Breast epithelium (tissue), 4 donors: ENCODE results near the gene AMIGO2. TPM values are rescaled to one million over a fixed set of nuclear protein-coding genes. Genes with fewer than 3 reads are reported as not detected.
A peak's percentile ranks its signal among the peaks of the same experiment; 100 is the strongest.

Experiments used
- DNase-seq, 2 donors: peaks; one replicate each; pipeline ENCODE4 v3.0.0-alpha.2; 2019; ENCODE audit warnings: low spot score in 2 of 2
- H3K27ac ChIP-seq, 2 donors: fragments of 200-600 bp; sonication (generic) in 1 of 2; one replicate each; pipeline ENCODE4 v1.5.1; 2016 to 2019; ENCODE audit warnings: mild to moderate bottlenecking in 1 of 2
- H3K27me3 ChIP-seq, 2 donors: fragments of 200-600 bp; sonication (generic) in 1 of 2; one replicate each; pipeline versions ENCODE4 v1.5.1 to v1.6.0; 2017 to 2019; ENCODE audit warnings: control low read depth in 1 of 2, mild to moderate bottlenecking in 1 of 2
- H3K36me3 ChIP-seq: fragments of 200-600 bp; one replicate; pipeline ENCODE4 v1.5.1; 2019
- H3K4me1 ChIP-seq, 2 donors: fragments of 200-600 bp; sonication (generic); one replicate each; pipeline ENCODE4 v1.5.1; 2016 to 2019; ENCODE audit warnings: control low read depth in 1 of 2
- H3K4me3 ChIP-seq, 3 donors: fragments of 200-600 bp; sonication (generic); 1 replicate in 2 of 3; 2 replicates in 1 of 3; pipeline ENCODE4 v1.5.1; 2016 to 2019; ENCODE audit warnings: mild to moderate bottlenecking in 3 of 3, moderate library complexity in 2 of 3
- H3K9me3 ChIP-seq, 2 donors: fragments of 200-600 bp; sonication (generic) in 1 of 2; one replicate each; pipeline ENCODE4 v1.5.1; 2016 to 2019; ENCODE audit warnings: control low read depth in 1 of 2
- POLR2A ChIP-seq: fragments of 450-650 bp; IDR thresholded peaks from one replicate; pipeline ENCODE4 v1.6.1; 2016; ENCODE audit warnings: antibody characterized with exemption, mild to moderate bottlenecking, moderate library complexity
- POLR2AphosphoS5 ChIP-seq, 3 donors: sonication (generic); formaldehyde crosslinking; IDR thresholded peaks; one replicate each; pipeline ENCODE4 v1.6.1; 2017; ENCODE audit warnings: antibody characterized with exemption in 3 of 3
- intact Hi-C: fragments of 100-400 bp; cut with DNase I; formaldehyde crosslinking; loops from one replicate; pipeline ENCODE4 v1.15.1; 2023; ENCODE audit warnings: low total_unique reads
- total RNA-seq, 3 donors: library from RNA; depleted of rRNA; stranded (reverse); fragments of >200 nt; gene quantifications; one replicate each; pipeline ENCODE4 v1.1.0, GENCODE V29; 2016
- TF ChIP-seq, protein P1 (sequence below), 3 donors: fragments of 450-650 bp; IDR thresholded peaks; one replicate each; pipeline ENCODE4 v1.5.1; 2016 to 2017; ENCODE audit warnings: antibody characterized with exemption in 3 of 3, mild to moderate bottlenecking in 3 of 3, moderate library complexity in 3 of 3

The AMIGO2 gene
- total RNA-seq, 3 donors from 2014 or later = 6.7 to 57.7 (median 28.2) TPM

DNA sequence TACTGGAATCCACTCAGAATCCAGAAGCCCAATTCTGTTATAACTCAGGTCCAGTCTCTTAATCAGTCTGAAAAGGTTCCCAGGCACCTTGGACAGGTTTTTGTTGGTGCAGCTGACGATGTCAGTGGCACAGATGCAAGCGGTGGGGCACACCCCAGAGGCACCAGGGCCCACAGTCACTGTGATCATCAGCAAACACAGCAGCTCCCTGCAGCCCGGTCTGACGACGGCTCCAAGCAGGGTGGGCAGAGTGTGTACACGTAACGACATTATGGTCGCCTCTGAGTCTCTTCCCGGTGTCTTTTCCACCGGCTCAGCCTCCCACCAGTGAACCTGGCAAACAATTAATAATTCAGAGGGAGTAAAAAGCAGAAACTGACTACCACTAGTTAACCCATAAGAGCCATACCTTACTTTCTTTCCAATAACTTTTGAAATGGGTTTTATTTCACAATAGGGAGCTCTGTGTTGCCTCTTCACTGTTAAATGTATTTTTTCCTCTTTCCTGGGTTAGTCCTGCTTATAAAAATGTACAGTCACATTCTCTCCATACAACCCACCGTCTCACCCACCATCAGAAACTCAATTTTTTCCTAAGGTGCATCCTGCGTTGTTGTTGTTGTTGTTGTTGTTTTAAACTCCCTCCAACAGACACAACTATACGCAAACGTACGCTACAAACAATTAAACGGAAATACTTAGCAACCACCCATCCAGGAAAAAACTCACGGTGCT lies 859 bp downstream of the AMIGO2 start:
- DNase-seq = peak in 1 of 2 donors; percentile 62
- peak overlapping the region; percentile 94 for H3K27ac ChIP-seq
- H3K27me3 ChIP-seq = no peaks in the 10 kb centered on the region
- H3K36me3 ChIP-seq = no peaks in the 10 kb centered on the region
- H3K9me3 ChIP-seq = no peaks in the 10 kb centered on the region
- peak overlapping the region; percentile 74 to 84 (median 77) for H3K4me3 ChIP-seq
- TF ChIP-seq POLR2A (no peak), POLR2AphosphoS5 (IDR thresholded peaks at IDR 0.05) (no peak)
- TF ChIP-seq, protein P1, sequence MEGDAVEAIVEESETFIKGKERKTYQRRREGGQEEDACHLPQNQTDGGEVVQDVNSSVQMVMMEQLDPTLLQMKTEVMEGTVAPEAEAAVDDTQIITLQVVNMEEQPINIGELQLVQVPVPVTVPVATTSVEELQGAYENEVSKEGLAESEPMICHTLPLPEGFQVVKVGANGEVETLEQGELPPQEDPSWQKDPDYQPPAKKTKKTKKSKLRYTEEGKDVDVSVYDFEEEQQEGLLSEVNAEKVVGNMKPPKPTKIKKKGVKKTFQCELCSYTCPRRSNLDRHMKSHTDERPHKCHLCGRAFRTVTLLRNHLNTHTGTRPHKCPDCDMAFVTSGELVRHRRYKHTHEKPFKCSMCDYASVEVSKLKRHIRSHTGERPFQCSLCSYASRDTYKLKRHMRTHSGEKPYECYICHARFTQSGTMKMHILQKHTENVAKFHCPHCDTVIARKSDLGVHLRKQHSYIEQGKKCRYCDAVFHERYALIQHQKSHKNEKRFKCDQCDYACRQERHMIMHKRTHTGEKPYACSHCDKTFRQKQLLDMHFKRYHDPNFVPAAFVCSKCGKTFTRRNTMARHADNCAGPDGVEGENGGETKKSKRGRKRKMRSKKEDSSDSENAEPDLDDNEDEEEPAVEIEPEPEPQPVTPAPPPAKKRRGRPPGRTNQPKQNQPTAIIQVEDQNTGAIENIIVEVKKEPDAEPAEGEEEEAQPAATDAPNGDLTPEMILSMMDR (IDR thresholded peaks at IDR 0.05) = no peak
- intact Hi-C loops = no loop called here
- H3K4me1 ChIP-seq = no peaks in the 10 kb centered on the region

DNA sequence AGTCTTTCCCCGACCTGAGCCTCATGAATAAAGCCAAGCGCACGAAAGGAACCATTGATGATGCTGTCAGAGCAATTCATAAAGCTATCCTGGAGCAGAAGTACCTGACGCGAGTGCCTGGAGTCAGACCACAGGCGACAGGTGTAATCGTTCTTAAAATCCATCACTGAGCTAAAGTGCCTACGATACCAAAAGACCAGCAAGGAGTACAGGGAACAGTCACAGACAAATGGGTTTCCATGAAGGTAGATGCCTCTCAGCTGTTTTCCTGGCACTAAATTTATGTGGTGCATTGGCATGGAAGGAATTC lies 1.7 kb downstream of the AMIGO2 start:
- no peaks in the 10 kb centered on the region for H3K9me3 ChIP-seq

DNA sequence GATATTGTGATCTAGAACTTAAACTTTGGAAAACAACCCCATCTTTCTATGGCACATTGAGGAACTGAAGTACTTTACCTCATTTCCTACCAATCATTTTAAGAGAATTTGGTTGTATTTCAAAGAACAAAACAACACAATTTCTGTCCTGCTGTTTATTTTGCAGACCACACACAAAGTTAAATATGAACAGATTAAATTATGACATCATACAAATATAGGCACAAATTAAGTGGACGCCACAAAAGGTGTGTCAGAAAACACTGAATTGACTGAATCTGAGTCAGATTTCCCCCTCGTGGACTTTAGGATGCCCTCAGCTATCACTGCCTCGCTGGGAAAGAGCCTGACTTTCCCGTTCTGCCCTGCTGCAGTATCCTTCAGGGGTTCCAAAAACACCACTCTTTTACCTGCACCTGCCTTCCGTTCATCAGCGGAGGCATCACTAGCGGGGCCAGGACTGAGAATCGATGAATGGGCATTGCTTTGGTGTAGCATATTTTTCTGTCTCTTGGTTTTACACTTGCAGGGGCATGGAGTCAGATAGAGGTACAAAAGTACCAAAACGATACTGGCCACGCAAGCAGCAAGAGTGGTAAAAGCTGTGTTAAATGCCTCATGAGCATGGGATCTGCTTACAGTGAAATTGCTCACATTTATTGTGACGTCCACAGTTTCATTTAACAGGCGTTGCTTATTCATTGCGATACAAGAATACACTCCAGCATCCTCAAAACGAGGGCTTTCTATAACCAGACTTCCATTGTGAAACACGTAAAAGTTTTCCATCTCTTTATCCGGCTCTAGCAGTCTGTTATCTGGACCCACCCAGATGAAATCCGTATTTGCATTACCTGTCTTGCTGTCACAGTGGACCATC lies 2.3 kb downstream of the AMIGO2 start:
- H3K27me3 ChIP-seq = no peaks in the 10 kb centered on the region
- peak overlapping the region; percentile 94 for H3K27ac ChIP-seq
- H3K36me3 ChIP-seq = no peaks in the 10 kb centered on the region
- DNase-seq = no peak
- H3K9me3 ChIP-seq = no peaks in the 10 kb centered on the region
- peak overlapping the region; percentile 74 to 84 (median 77) for H3K4me3 ChIP-seq
- H3K4me1 ChIP-seq = no peaks in the 10 kb centered on the region
- TF ChIP-seq, protein P1 (IDR thresholded peaks at IDR 0.05) = no peak
- TF ChIP-seq POLR2A = no peak
- TF ChIP-seq POLR2AphosphoS5 (IDR thresholded peaks at IDR 0.05) = no peak
- intact Hi-C loops = no loop called here

More for the DNA sequence above, 1.7 kb downstream of the AMIGO2 start:
- peak overlapping the region; percentile 74 to 84 (median 77) for H3K4me3 ChIP-seq
- TF ChIP-seq, protein P1 (IDR thresholded peaks at IDR 0.05) = no peak
- TF ChIP-seq POLR2A (no peak), POLR2AphosphoS5 (IDR thresholded peaks at IDR 0.05) (no peak)
- intact Hi-C loops = no loop called here
- peak overlapping the region; percentile 94 for H3K27ac ChIP-seq
- H3K36me3 ChIP-seq = no peaks in the 10 kb centered on the region
- no peaks in the 10 kb centered on the region for H3K27me3 ChIP-seq
- H3K4me1 ChIP-seq = no peaks in the 10 kb centered on the region
- no peak for DNase-seq

DNA sequence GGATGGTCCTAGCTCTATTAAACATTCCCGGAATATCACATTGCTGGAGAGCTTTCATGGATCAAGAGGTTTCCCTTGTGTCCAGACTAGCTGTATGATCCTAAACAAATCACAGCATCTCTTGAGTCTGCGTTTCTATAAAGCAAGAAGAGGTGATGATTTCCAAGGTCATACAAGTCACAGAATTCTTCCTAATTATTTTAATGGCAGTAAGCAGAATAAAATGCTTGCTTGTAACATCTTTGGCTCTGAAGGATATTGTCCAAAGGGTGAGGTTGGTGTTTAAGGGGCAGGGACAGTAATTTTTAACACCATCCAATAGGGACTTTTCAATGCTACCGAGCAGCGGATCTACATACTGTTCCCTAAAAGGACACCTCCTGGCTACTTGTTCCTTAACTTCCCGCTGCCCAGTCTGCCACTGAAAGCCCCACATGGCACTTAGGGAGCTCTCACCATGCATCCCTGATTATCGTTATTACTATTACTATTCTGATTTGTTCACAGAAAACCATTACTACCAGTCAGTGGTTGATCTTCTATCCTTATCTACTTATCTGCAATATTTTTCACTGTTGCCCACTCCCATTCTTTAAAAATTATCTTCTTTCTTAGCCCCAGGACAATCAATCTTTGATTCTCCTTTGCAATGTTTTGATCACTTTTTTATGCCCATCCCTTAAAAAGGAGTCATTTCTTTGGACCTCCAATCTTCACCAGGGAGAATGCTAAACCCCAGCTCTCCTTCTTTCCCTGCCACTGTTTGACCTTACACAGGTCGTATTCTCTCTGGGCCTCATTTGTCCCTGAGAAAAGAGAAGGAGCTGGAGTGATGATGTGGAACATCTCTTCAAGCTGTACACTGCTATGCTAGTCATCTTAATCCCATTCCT lies 4.3 kb downstream of the AMIGO2 start:
- H3K27ac ChIP-seq = peak overlapping the region; percentile 94
- intact Hi-C loops = no loop called here
- H3K9me3 ChIP-seq = no peaks in the 10 kb centered on the region
- H3K4me3 ChIP-seq = peak overlapping the region in 2 of 3 donors; percentile 19 to 74
- no peaks in the 10 kb centered on the region for H3K27me3 ChIP-seq
- no peaks in the 10 kb centered on the region for H3K36me3 ChIP-seq
- TF ChIP-seq, protein P1 (IDR thresholded peaks at IDR 0.05) = no peak
- DNase-seq = no peak
- H3K4me1 ChIP-seq = no peaks in the 10 kb centered on the region
